Brain microvascular endothelial cell (primary cell): ENCODE data around the gene VAV2.

Experiments
- DNase-seq: peaks from one replicate; pipeline ENCODE4 v3.0.0-alpha.2; 2020
- H3K27ac ChIP-seq: fragments of 250-450 bp; sonication (Bioruptor Pico); 2 replicates; pipeline ENCODE4 v1.5.1; 2020; ENCODE audit warnings: mild to moderate bottlenecking, moderate library complexity
- H3K27me3 ChIP-seq: fragments of 250-450 bp; sonication (Bioruptor Pico); replicated peaks from 2 replicates; pipeline ENCODE4 v1.5.1; 2020; ENCODE audit warnings: mild to moderate bottlenecking
- H3K36me3 ChIP-seq: fragments of 250-450 bp; sonication (Bioruptor Pico); replicated peaks from 2 replicates; pipeline ENCODE4 v1.5.1; 2020; ENCODE audit warnings: mild to moderate bottlenecking
- H3K4me3 ChIP-seq: 2 replicates; pipeline ENCODE4 v1.5.1; 2011; ENCODE audit warnings: low read depth, mild to moderate bottlenecking, control low read depth, low read length, moderate library complexity
- CTCF ChIP-seq: IDR thresholded peaks from 2 replicates; pipeline ENCODE4 v1.5.1; 2011; ENCODE audit warnings: low read depth, mild to moderate bottlenecking, moderate library complexity, low read length, control low read depth, inconsistent platforms; ENCODE audit errors: missing control alignments
- in situ Hi-C: cut with HindIII; loops from 2 replicates; pipeline ENCODE4 v1.10.0; 2017; ENCODE audit warnings: low sequenced_read_pairs, low pct_ligation_motif_present

Gene VAV2

GRCh38 chr9:133873009-133873408, 119.1 kb downstream of the VAV2 start:
- Histone ChIP-seq H3K4me3 (no peak overlapping the region), H3K36me3 (no peaks in the 10 kb centered on the region), H3K27ac (no peak overlapping the region), H3K27me3 (no peaks in the 10 kb centered on the region)
- no peak for TF ChIP-seq CTCF
- DNase-seq = no peak
- in situ Hi-C loops = no loop called here

- no peak overlapping the region for H3K4me3 ChIP-seq
Measured at GRCh38 chr9:133870598-133871595, 121.2 kb downstream of the VAV2 start.

GRCh38 chr9:133869674-133870405, 122.3 kb downstream of the VAV2 start:
- no peak overlapping the region for H3K4me3 ChIP-seq
- no peaks in the 10 kb centered on the region for H3K36me3 ChIP-seq
- DNase-seq = no peak
- TF ChIP-seq CTCF = peak; percentile 8
- no peak overlapping the region for H3K27ac ChIP-seq
- H3K27me3 ChIP-seq = no peaks in the 10 kb centered on the region
- in situ Hi-C loops = no loop called here

More at GRCh38 chr9:133870598-133871595, 121.2 kb downstream of the VAV2 start:
- in situ Hi-C loops = no loop called here
- Histone ChIP-seq H3K27me3 (no peaks in the 10 kb centered on the region), H3K27ac (no peak overlapping the region), H3K36me3 (no peaks in the 10 kb centered on the region)
- no peak for DNase-seq
- TF ChIP-seq CTCF = no peak

GRCh38 chr9:133868203-133868602, 123.9 kb downstream of the VAV2 start:
- H3K27me3 ChIP-seq = no peaks in the 10 kb centered on the region
- H3K27ac ChIP-seq = no peak overlapping the region
- no peak overlapping the region for H3K4me3 ChIP-seq
- TF ChIP-seq CTCF = no peak
- no peak for DNase-seq
- in situ Hi-C loops = no loop called here
- H3K36me3 ChIP-seq = no peaks in the 10 kb centered on the region

GRCh38 chr9:133866946-133867345, 125.2 kb downstream of the VAV2 start:
- Histone ChIP-seq H3K27ac (no peak overlapping the region), H3K4me3 (no peak overlapping the region), H3K36me3 (no peaks in the 10 kb centered on the region), H3K27me3 (no peaks in the 10 kb centered on the region)
- in situ Hi-C loops = no loop called here
- DNase-seq = no peak
- TF ChIP-seq CTCF = no peak
